ENCODE data around the gene CELSR1. TPM values are rescaled to one million over a fixed set of nuclear protein-coding genes. Genes with fewer than 3 reads are reported as not detected.

Gene CELSR1
- total RNA-seq, 2 experiments from 2014 or later, result 0.31 to 0.33 TPM

DNA sequence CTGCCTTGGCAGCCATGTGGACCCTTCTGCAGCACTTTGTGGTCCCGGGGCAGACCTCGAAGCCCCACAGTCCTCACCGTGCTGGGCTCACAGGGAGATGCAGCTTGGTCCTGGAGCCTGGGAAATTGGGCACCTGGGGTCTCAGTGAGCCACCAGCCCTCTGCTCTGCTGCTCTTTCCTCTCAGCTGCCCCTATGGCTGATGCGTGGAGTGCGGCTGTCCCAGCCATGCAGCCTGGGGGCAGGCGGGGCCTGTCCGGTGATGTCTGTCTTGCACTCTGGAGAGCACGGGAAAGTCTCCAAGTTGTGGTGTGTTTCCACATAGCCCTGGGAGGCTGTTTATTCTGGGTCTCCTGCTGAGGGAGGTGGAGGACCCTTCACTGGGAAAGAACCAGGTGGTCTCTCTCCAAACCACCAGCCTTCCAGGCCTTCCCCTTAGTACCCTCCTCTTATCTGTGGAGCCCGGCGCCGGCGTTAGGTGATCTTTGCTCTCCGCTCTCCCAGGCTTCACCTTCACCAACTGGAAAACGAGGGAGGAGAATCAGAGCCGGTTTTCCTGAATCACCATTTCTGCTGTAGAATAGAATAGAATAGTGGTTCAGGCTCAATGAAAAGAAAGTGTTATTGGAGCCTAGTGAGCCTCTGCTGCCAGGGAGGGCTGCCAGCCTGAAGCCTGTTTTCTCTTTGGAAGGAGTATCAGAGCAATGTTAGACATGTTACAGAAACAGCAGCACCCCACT lies 41.6 kb upstream of the CELSR1 start:
- Mint-ChIP-seq H3K36me3 (no peaks in the 10 kb centered on the region), H3K4me3 (peak overlapping the region; percentile 87), H3K27me3 (peaks cover 2% of the 10 kb centered on the region), H3K9me3 (no peaks in the 10 kb centered on the region), H3K27ac (peak overlapping the region; percentile 33), H3K4me1 (peaks cover 31% of the 10 kb centered on the region)
- ATAC-seq (ENCODE audit: low read depth) (no peak), DNase-seq (no peak)
- POLR2A ChIA-PET, result no interaction called here

DNA sequence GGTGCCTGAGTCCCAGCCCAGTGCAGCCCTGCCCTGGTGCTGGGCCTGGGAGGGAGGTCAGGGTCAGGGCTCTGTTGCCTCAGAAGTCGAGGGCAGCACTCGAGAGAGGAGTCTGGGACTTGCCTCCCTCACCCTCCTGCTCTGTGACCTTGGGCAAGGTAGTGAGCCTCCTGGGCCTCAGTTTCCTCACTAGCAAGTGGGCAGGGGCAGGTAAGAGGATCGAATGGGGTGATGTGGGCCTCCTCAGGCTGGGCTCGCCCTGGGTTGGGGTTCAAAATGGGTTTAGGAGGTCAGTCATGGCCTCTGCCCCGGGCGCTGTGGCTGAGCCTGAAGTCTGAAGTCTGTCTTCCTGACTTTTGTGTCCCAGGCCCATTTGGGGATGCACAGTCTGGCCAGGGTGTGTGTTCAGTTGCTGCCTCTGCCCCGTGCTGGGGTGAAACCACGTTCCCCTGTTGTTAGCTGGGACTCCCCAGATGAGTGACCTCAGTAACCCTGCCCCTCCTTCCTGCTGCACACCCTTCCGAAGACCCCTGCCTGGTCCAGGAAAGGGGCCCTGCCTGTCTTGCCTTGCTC lies 40.9 kb upstream of the CELSR1 start:
- peaks cover 31% of the 10 kb centered on the region for H3K4me1 Mint-ChIP-seq
- no peaks in the 10 kb centered on the region for H3K9me3 Mint-ChIP-seq
- no peak for ATAC-seq (ENCODE audit: low read depth)
- no peaks in the 10 kb centered on the region for H3K36me3 Mint-ChIP-seq
- peaks cover 2% of the 10 kb centered on the region for H3K27me3 Mint-ChIP-seq
- DNase-seq, result peak; percentile 34
- H3K27ac Mint-ChIP-seq, result peak overlapping the region; percentile 81
- H3K4me3 Mint-ChIP-seq, result peak overlapping the region; percentile 87
- POLR2A ChIA-PET, result interaction anchor here (1.0 to 1.4 kb wide), 2 partner anchors 14 to 34 kb away, joined by 3 read pairs; no protein-coding TSS in a partner anchor

DNA sequence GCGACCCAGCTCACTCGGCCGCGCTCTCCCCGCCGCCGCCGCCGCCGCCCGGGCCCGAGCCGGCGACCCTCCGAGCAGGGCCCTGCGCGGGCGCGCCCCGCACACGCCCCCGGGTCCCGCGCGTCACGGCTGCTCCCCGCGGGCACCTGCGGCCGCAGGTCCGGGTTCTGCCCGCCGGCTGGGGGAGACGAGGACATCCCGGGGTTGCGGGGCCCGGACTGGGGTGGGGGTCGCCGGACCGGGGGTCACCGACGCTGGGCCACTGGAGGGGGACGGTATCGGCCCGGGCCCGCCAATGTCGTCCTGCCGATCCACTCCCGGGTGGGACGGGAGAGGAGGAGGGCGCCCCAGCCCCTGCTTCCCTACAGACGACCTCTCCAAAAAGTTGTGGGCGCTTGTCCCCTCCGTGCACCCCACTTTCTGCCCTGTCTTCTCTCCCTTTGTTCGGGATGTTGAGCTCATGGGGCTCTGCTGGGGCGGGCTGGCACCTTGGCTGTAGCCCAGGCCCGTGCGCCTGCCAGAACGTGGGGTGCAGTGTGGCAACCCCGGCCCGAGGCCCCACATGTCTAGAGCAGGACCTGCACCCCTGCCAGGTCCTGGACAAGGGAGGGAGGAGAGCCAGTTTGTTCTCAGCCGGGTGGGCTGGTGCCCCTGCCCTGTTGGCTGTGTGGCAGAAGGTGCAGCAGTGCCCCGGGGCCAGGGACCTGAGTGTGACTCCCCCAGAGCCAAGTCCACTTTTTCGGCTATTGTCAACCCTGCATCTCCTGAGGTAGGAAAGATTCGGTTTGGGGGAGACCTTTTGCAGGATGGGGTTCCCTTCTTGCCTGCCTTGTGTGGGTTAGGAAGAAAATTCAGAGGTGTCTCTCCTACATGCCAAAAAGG lies 40.2 kb upstream of the CELSR1 start:
- DNase-seq, result no peak
- peaks cover 29% of the 10 kb centered on the region for H3K4me1 Mint-ChIP-seq
- no peaks in the 10 kb centered on the region for H3K36me3 Mint-ChIP-seq
- H3K27ac Mint-ChIP-seq, result peak overlapping the region; percentile 81
- peaks cover 2% of the 10 kb centered on the region for H3K27me3 Mint-ChIP-seq
- H3K9me3 Mint-ChIP-seq, result no peaks in the 10 kb centered on the region
- POLR2A ChIA-PET, result interaction anchor here (1.0 to 1.4 kb wide), 2 partner anchors 15 to 35 kb away, joined by 3 read pairs; no protein-coding TSS in a partner anchor
- ATAC-seq (ENCODE audit: low read depth), result peak; percentile 23
- H3K4me3 Mint-ChIP-seq, result peak overlapping the region; percentile 87

DNA sequence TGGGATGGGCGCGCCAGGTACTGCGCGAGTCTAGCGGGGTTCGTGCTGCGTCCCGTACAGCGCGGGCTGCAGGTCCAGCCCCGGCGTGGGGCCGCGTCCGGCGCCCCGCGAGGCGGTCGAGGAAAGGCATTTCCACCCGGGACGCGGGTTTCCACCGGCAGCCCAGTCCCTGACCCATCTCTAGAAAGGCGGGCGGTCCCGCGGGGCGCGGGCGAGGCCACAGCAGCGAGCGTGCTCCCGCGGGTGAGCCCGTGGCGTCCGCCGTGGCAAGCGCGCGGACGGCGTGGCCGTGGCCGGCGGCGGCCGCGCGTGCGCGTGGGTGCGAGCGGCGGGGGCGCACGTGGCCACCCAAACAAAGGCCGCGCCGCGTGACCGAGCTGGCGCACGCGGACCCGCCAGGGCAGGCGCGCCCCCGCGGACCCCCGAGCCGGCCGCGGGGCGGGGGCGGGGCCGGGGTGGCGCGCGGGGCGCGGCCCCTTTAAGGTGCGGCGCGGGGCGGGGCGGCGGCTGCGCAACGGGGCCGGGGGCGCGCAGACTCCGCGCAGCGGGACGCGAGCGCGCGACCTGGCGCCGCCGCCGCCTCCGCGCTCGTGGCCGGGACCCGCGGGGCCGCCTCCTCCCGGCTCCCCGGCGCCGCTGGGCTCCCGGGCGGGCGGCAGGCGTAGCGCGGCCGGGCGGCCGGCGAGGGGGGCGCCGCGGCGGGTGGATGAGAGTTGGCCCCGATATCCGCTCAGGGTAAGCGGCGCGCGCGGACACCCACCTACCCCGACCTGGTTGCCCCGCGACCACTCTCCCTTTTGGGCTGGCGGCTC lies 39.3 kb upstream of the CELSR1 start:
- POLR2A ChIA-PET, result interaction anchor here (1.0 to 1.6 kb wide), 3 partner anchors 16 to 38 kb away, joined by 3 to 6 read pairs (median 3); no protein-coding TSS in a partner anchor
- peak overlapping the region; percentile 69 for H3K27ac Mint-ChIP-seq
- H3K4me1 Mint-ChIP-seq, result peaks cover 26% of the 10 kb centered on the region

DNA sequence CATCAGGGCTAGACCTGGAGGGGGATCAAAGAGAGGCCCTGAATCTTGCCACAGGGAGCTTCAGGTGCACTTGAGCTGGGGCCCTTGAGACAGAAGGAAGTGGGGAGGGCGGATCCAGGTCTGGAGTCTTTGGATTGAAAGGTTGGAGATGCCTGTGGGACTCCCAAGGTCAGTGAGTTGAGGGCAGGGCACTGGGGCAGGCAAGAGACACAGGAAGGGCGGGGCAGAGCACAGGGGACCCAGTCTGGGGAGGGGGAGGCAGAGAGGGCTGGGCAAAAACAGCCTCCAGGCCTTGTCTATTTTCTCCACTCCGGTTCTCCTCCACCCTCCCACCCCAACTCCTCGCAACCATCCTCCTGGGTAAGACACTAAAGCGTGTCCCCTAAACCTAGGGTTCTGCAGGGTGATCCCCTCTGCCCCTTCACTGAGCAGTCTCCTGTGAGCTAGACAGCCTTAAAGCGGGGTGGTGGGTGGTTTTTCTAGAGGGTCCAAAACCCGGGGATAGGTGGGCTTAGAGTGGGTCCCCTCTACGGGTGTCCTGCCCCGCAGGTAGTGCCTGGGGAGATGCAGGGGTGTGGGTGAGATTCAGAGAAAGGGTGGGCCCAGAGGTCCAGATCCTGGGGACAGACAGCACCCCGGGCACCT lies 38.6 kb upstream of the CELSR1 start:
- Mint-ChIP-seq H3K27me3 (peaks cover 2% of the 10 kb centered on the region), H3K36me3 (peaks cover 2% of the 10 kb centered on the region), H3K4me3 (peak overlapping the region; percentile 80), H3K4me1 (peaks cover 22% of the 10 kb centered on the region), H3K27ac (peak overlapping the region; percentile 69), H3K9me3 (peaks cover 6% of the 10 kb centered on the region)
- POLR2A ChIA-PET, result interaction anchor here (1.4 to 1.6 kb wide), 2 partner anchors 16 to 38 kb away, joined by 3 to 6 read pairs; no protein-coding TSS in a partner anchor
- DNase-seq (no peak), ATAC-seq (ENCODE audit: low read depth) (no peak)

More for the DNA sequence above, 39.3 kb upstream of the CELSR1 start:
- H3K36me3 Mint-ChIP-seq, result peaks cover 2% of the 10 kb centered on the region
- peak; percentile 67 for ATAC-seq (ENCODE audit: low read depth)
- peaks cover 2% of the 10 kb centered on the region for H3K27me3 Mint-ChIP-seq
- H3K9me3 Mint-ChIP-seq, result no peaks in the 10 kb centered on the region
- peak; percentile 83 for DNase-seq
- peak overlapping the region; percentile 80 for H3K4me3 Mint-ChIP-seq

DNA sequence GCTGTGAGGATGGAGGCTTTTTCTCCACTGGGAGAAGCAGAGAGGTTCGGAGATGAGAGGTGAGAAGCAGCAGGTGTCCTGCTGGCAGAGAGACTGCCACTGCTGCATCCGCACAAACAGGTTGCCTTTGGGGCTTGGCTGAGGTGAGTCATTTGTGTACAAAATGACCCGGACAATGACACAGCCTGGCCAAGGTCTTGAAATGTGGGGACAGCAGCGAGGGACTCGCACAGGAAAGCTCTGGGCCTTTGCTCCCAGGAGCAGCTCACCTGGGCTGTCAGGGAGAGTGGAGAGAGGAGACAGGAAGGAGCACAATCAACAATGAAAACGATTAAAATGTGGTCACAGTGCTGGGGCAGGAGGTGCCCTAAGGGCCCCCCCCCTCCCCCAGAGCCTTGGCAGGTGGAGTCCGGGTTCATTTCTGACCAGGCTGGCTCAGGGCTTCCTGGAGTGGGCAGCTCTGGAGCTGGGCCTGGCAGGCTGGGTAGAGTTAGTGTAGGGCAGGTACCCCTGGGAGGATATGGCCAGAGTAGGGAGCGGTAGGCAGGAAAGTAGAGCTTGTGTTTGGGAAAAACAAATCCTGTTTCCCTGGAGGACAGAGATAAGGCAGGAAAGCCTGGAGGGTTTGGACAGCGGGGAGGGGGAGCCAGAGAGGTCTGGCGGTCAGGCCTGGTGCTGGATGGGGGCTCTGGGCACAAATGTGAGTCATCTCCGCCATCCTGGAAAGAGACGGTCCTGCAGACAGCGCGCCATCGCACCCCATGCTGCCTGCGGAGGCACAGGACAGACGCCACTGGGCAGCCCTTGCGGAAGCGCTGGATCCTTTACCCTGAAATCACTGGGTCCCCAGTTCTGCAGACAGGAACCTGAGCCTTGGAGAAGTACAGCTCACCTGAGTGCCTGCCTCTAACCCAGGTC lies 37.8 kb upstream of the CELSR1 start:
- Mint-ChIP-seq H3K27ac (peak overlapping the region; percentile 74), H3K36me3 (peaks cover 2% of the 10 kb centered on the region), H3K4me1 (peaks cover 22% of the 10 kb centered on the region), H3K27me3 (peaks cover 2% of the 10 kb centered on the region), H3K9me3 (peaks cover 6% of the 10 kb centered on the region), H3K4me3 (peak overlapping the region; percentile 80)
- POLR2A ChIA-PET, result interaction anchor here (1.4 to 1.6 kb wide), 2 partner anchors 17 to 39 kb away, joined by 3 to 6 read pairs; no protein-coding TSS in a partner anchor
- ATAC-seq (ENCODE audit: low read depth) (no peak), DNase-seq (no peak)

DNA sequence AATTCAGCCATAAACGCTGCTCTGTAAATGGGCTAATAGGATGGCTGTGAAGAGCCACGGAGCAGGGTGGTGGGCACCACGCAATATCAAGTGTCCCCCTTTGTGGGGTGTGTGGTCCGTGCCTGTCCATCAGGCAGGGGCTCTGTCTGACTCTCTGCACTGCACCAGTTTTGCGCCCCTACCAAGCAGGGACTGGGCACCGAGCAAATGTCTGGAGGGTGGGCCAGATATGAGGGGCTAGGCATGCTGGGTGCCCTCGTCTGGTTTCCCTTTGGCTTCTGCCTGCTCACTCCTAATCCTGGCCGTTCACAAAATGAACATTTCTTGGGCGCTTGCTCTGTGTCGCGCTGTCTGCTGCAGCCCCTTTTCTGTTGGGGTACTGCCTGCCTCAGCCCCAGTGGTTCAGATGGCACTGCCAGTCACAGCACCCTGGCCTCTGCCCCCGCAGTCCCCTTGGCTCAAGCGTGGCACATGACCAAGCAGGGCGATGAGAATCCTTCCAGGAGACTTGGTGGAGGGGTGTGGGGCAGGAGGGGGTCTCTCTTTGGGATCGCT lies 37.1 kb upstream of the CELSR1 start:
- Mint-ChIP-seq H3K9me3 (peaks cover 6% of the 10 kb centered on the region), H3K27ac (no peak overlapping the region), H3K4me3 (no peak overlapping the region), H3K4me1 (peaks cover 20% of the 10 kb centered on the region), H3K36me3 (peaks cover 2% of the 10 kb centered on the region), H3K27me3 (peaks cover 2% of the 10 kb centered on the region)
- no peak for DNase-seq
- no peak for ATAC-seq (ENCODE audit: low read depth)
- POLR2A ChIA-PET, result no interaction called here

DNA sequence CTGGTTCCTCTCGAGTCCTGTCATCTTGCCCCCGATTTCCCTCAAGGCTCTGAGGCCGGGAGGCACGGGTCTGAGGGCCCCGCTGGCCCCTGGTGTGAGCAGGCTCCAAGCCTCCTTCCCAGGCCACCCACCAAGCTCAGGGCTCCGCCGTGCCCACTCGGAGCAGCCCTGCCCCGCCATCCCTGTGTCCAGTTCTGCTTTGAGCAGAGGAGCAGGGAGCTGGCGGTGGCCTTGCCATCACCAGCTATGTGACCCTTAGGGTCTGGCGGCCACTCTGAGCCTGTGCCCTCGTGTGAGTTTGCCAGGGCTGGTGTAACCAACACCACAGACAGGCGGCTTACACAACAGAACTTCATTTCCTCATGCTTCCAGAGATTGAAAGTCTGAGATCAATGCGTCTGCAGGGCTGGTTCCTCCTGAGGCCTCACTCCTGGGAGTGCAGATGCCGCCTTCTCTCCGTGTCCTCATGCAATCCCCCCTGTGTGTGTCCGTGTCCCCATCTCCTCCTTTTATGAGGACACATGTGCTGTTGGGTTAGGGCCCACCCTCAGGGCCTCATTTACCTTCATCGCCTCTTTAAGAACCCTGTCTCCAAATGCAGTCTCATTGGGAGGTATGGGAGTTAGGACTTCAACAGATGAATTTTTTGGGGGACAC lies 36.5 kb upstream of the CELSR1 start:
- Mint-ChIP-seq H3K4me1 (peaks cover 18% of the 10 kb centered on the region), H3K36me3 (peaks cover 2% of the 10 kb centered on the region), H3K27ac (no peak overlapping the region), H3K27me3 (peaks cover under 1% of the 10 kb centered on the region), H3K4me3 (no peak overlapping the region), H3K9me3 (peaks cover 6% of the 10 kb centered on the region)
- POLR2A ChIA-PET, result interaction anchor here (0.6 kb wide), 1 partner anchor 232 kb away, joined by 3 read pairs; no protein-coding TSS in a partner anchor
- ATAC-seq (ENCODE audit: low read depth) (no peak), DNase-seq (no peak)

DNA sequence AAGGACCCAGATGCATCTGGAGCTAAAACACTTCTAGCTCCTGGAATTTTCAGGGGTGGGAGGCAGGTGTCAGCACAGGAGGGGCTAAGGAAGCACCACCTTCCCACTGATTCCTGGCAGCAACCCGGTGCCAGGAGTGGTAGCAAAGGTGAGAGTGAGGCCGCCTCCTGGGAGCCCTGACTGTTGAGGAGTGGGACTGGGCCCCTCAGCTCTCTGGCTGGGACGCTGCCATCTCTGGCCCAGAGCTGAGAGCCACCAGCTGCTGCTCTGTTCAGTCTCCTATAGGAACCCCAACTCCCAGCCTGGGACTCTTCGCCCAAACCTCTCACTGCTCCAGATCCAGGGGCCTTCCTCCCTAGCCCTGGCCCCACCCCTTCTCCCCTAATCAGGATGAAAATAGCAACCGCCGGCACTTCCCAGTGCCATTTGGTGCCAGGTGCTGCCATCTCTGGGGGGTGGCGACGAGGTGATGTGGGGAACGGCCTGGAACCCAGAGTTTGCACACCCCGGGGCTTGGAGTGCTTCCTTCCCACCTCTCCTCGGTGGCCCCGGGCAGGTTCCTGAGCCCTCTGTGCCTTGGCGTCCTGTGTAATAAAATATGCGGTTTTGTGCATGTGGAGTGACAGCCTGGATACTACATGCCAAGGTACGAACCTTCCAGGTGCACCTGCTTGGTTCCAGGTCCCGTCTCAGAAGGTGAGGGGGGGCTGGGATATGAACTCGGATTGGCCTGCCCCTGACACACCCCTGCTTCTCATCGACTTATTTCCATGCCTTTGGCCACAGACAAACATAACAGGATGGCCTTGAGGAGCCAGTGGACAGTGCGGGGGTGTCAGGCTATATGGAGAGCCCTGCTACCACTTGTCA lies 35.7 kb upstream of the CELSR1 start:
- peaks cover 2% of the 10 kb centered on the region for H3K36me3 Mint-ChIP-seq
- no peak for ATAC-seq (ENCODE audit: low read depth)
- peaks cover 7% of the 10 kb centered on the region for H3K9me3 Mint-ChIP-seq
- peaks cover 20% of the 10 kb centered on the region for H3K4me1 Mint-ChIP-seq
- no peak overlapping the region for H3K4me3 Mint-ChIP-seq
- DNase-seq, result peak; percentile 20
- H3K27ac Mint-ChIP-seq, result no peak overlapping the region
- POLR2A ChIA-PET, result interaction anchor here (0.6 kb wide), 1 partner anchor 233 kb away, joined by 3 read pairs; no protein-coding TSS in a partner anchor
- H3K27me3 Mint-ChIP-seq, result peaks cover 3% of the 10 kb centered on the region

DNA sequence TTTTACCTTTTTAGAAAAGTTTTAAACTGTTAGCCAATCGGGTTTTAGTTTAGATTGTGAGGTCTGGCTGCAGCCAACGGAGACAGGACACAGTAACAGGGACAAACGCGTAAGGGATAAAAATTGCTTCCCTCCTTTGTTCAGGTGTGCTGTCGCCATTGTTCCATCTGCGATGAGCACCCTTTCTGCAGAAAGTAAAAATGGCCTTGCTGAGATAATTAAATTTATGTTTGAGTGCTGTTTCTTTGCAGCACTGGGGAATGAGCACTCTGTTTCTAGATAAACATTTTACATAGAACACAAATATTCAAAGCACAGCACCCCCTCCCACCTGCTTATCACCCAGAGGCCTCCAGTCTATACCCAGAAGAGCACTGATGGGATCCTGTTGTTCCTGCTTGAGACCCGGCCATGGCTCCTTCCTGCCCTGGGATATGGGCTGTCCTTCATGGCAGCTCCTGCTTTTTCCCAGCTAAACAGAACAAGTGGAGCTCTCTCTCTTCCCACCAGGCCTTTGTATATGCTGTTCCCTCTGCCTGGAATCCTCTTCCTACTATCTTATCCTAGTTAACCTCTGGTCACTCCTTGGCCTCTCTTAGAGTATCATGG lies 34.3 kb upstream of the CELSR1 start:
- POLR2A ChIA-PET, result no interaction called here
- Mint-ChIP-seq H3K36me3 (peaks cover 4% of the 10 kb centered on the region), H3K4me1 (peaks cover 15% of the 10 kb centered on the region), H3K27me3 (peaks cover 3% of the 10 kb centered on the region), H3K27ac (no peak overlapping the region), H3K4me3 (no peak overlapping the region), H3K9me3 (peaks cover 15% of the 10 kb centered on the region)
- no peak for DNase-seq
- ATAC-seq (ENCODE audit: low read depth), result no peak

All from activated naive CD8-positive, alpha-beta T cell treated with anti-CD3 and anti-CD28 coated beads, Interleukin-2, amount 10 ng/mL, durations not matched to agents 7 days and 5 days (primary cell).